IgD-negative memory B cell (primary cell): ENCODE data around the gene WDHD1. TPM values are rescaled to one million over a fixed set of nuclear protein-coding genes. Genes with fewer than 3 reads are reported as not detected.
"Not testable (repeated sequence)": the region's sequence is repeated elsewhere in the genome, so short reads cannot be mapped to it uniquely, and the experiment has no call there.

Experiments used
- H3K27ac Mint-ChIP-seq, 3 donors: one replicate each; pipeline ENCODE4 v1.8.0; 2020 to 2022; ENCODE audit warnings: mild to moderate bottlenecking in 3 of 3, mixed read lengths in 3 of 3, moderate library complexity in 1 of 3
- H3K27me3 Mint-ChIP-seq: one replicate; pipeline ENCODE4 v1.8.0; 2021; ENCODE audit warnings: mixed read lengths
- H3K36me3 Mint-ChIP-seq: one replicate; pipeline ENCODE4 v1.8.0; 2020; ENCODE audit warnings: mild to moderate bottlenecking, mixed read lengths
- H3K4me1 Mint-ChIP-seq, 3 donors: one replicate each; pipeline ENCODE4 v1.8.0; 2020 to 2022; ENCODE audit warnings: mixed read lengths in 3 of 3, mild to moderate bottlenecking in 1 of 3
- H3K4me3 Mint-ChIP-seq, 4 donors: one replicate each; pipeline ENCODE4 v1.8.0; 2020 to 2022; ENCODE audit warnings: mild to moderate bottlenecking in 4 of 4, mixed read lengths in 4 of 4, moderate library complexity in 3 of 4
- H3K9me3 Mint-ChIP-seq, 3 donors: one replicate each; pipeline ENCODE4 v1.8.0; 2020 to 2021; ENCODE audit warnings: mixed read lengths in 3 of 3, mild to moderate bottlenecking in 1 of 3
- polyA plus RNA-seq: library from polyadenylated mRNA; unstranded; fragments of 300-500 nt; fragmentation: Illumina TruSeq; gene quantifications from one replicate; pipeline ENCODE4 v1.2.3, GENCODE V29; 2021

WDHD1 gene
- polyA plus RNA-seq, 1 donor from 2014 or later, result 3.9 TPM

DNA sequence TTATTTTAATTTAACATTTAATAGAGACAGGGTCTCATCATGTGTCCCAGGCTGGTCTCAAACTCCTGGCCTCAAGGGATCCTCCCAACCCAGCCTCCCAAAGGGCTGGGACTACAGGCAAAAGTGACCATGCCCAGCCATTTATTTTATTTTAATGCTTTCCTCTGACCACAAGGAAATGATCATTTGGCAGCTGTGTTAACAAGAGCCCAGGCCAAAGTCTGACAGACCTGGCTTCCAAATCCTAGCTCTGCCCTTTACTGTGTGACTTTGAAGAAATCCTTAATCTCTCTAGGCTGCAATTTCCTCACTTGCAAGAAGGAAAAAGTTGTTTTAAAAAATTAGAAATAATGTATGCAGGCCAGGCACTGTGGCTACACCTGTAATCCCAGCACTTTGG is 107.6 kb downstream of the WDHD1 start:
- Mint-ChIP-seq H3K9me3 (no peaks in the 10 kb centered on the region), H3K4me1 (no peaks in the 10 kb centered on the region), H3K27ac (no peak overlapping the region), H3K27me3 (peaks cover 2% of the 10 kb centered on the region), H3K36me3 (peaks cover 1% of the 10 kb centered on the region), H3K4me3 (no peak overlapping the region)

DNA sequence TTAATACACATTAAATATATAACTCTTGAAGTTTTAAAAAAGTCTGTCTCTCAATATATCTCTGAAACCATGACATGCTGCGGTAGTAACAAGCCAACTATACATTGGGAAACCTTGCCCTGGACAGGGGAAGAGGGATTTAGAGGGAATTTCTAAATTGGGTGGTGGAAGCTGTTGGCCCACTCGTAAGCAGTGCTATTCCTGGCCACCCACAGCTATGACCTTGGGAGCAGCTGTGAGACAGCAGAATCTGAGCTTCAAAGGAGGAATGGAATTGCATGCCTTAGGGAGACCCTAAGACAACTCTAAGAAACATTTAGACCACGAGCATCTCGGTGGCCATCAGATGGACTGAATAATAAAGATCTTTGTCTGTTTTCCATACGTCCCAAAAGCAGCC is 108.5 kb downstream of the WDHD1 start:
- H3K27me3 Mint-ChIP-seq, result peaks cover 2% of the 10 kb centered on the region
- H3K4me3 Mint-ChIP-seq, result no peak overlapping the region
- H3K4me1 Mint-ChIP-seq, result no peaks in the 10 kb centered on the region
- H3K27ac Mint-ChIP-seq, result no peak overlapping the region
- no peaks in the 10 kb centered on the region for H3K9me3 Mint-ChIP-seq
- H3K36me3 Mint-ChIP-seq, result peaks cover 1% of the 10 kb centered on the region

DNA sequence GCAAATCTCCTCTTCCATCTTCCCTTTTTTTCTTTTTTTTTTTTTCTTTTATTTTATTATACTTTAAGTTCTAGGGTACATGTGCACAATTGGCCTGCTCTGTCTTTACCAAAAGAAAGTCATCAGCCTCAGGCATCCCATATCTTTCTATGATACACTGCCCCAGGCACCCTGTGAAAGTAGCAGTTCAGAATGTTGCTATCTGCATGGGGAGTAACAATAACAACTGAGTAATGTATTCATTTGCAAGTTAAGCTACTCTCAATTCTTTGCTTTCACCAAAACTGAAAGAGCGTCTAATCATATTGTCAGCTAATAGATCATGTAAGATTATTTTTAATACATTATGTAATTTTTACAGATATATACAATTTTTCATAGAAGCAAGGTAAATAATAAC is 110.8 kb downstream of the WDHD1 start:
- peaks cover 1% of the 10 kb centered on the region for H3K36me3 Mint-ChIP-seq
- no peaks in the 10 kb centered on the region for H3K4me1 Mint-ChIP-seq
- H3K27ac Mint-ChIP-seq, result no peak overlapping the region
- no peak overlapping the region for H3K4me3 Mint-ChIP-seq
- H3K9me3 Mint-ChIP-seq, result no peaks in the 10 kb centered on the region
- peaks cover 2% of the 10 kb centered on the region for H3K27me3 Mint-ChIP-seq

DNA sequence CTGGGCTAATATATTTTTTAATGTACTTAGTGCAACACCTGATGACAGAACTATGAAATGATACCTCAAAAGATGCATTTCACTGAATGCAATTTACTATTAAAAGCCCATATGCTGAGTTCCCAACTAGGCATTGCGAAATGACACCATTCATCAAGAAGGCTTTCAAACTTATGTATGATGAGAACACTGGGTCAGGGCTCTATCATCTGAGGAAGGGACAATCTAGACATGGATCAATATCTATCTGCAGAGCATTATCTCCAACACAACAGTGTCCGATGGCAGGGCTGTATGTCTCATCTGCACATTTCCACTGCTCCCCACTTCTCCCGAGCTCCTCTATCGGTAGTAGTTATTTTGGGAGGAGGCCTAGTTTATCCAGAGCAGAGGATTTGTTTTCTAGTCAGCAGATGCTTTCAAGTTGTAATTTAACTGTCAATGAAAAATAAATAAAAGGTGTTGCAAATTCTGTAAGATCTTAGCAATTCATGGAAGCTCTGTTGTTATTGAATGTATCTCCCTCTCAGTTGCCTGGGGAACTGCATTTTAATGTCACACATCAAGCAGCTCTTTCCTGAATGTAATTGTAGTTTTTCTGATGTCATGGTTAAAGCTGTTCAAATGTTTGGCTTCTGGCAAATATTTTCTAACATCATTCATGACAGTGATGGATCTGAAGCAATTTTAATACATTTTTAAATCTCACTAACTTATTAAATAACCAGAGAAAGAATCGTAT is 116.9 kb downstream of the WDHD1 start:
- Mint-ChIP-seq H3K27ac (no peak overlapping the region), H3K4me3 (no peak overlapping the region), H3K4me1 (peaks cover 0 to 5% (median 1%) of the 10 kb centered on the region in 3 donors), H3K9me3 (no peaks in the 10 kb centered on the region), H3K36me3 (peaks cover 1% of the 10 kb centered on the region), H3K27me3 (no peaks in the 10 kb centered on the region)

DNA sequence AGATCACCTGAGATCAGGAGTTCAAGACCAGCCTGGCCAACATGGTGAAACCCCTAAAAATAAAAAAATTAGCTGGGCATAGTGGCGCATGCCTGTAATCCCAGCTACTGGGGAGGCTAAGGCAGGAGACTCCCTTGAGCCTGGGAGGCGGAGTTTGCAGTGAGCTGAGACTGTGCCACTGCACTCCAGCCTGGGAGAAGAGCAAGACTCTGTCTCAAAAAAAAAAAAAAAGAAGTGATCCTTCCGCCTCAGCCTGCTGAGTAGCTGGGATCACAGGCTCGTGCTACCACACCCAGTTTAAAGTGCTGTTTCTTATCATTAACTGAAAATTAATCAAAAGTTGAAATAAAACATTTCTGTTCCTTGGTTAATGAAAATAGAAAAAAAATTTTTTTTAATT is 117.9 kb downstream of the WDHD1 start:
- H3K36me3 Mint-ChIP-seq, H3K27me3 Mint-ChIP-seq, H3K4me3 Mint-ChIP-seq, H3K9me3 Mint-ChIP-seq, H3K27ac Mint-ChIP-seq, H3K4me1 Mint-ChIP-seq: not testable (repeated sequence)

DNA sequence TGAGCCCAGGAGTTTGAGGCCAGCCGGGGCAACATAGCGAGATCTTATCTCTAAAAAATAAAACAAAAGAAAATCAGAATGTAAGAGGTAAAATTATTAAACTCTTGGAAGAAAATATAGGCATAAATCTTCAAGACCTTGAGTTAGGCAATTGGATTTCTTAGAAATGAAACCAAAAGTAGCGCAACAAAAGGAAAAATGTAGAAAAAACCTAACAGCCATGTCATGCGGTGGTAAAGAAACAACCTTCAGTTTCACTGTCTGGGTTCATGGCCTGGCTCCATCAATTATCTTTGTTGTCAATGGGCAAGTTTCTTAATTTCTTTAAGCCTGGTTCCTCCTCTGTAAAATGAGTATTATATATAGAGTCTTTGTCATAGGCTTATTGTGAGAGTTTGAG is 118.7 kb downstream of the WDHD1 start:
- Mint-ChIP-seq H3K27me3 (no peaks in the 10 kb centered on the region), H3K36me3 (no peaks in the 10 kb centered on the region), H3K4me3 (peak overlapping the region in 1 of 4 donors; percentile 11), H3K9me3 (no peaks in the 10 kb centered on the region), H3K4me1 (peaks cover 2 to 6% (median 3%) of the 10 kb centered on the region in 3 donors), H3K27ac (no peak overlapping the region)

DNA sequence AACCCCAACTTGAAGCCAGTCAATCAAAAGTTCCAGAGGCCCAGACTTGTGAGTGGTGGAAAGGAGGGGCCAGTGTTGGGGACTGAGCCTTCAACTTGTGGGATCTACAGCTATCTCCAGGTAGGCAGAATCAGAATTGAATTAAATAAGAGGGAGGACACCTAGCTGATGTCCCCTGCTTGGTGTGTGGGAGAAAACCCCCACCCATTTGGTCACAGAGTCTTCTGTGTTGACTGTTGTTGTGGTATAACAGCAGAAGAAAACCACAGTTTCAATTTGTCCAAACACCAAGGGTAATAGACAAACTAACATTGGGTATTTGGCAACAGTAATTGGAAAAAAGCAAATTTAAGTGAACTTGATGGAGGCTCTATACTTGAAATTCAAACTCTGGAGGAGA is 120.8 kb downstream of the WDHD1 start:
- no peaks in the 10 kb centered on the region for H3K36me3 Mint-ChIP-seq
- no peak overlapping the region for H3K27ac Mint-ChIP-seq
- peak overlapping the region in 1 of 4 donors; percentile 68 for H3K4me3 Mint-ChIP-seq
- H3K4me1 Mint-ChIP-seq, result peaks cover 5 to 9% (median 7%) of the 10 kb centered on the region in 3 donors
- H3K27me3 Mint-ChIP-seq, result no peaks in the 10 kb centered on the region
- no peaks in the 10 kb centered on the region for H3K9me3 Mint-ChIP-seq

DNA sequence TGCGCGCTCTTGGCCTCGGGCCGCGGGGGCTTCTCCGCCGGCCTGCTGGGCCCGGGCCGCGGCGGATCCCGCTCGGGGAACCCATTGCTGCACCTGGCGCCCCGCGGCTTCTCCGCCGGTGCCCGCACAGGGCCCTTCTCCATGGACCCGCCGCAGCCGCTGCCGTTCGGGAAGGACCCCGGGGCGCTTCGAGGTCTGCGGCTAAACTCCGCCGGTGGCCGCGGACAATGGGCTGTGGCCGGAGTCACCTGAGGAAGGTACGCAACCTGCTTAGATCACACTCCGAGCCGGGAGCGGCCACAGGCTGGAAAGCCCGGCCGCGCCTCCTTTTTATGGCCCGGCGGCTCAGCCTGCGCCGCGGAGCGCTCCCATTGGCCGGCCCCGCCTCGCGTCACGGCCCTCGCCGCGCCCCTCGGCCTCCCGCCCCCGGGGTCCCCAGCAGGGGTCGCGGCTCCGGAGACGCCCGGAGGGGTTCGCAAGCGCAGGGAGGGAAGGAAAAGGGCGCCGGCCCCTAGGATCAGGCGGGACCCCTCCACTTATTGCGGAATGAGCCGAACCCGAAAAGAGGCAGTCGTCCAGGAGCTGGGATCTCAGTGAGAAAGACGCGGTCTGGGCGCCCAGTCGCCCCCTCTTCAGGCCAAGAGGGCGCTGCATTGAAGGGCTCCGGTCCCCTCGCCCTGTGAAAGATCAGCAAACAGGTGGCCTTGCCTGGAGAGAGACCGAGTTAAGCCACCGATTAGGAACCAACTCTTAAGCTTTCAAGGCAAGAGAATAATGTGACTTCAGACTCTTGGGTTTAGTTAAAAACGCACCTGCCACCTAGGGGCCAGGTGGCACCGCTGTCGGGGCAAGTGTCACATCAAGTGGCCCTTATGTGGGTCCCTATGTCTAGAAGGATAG is 124.1 kb downstream of the WDHD1 start, which contains the start of gene GCH1:
TSS of gene GCH1 (minus strand) at position 306 of the 900 bp plus-strand sequence. CDS start at position 143, 163 bp downstream.
- H3K9me3 Mint-ChIP-seq, result no peaks in the 10 kb centered on the region
- no peaks in the 10 kb centered on the region for H3K36me3 Mint-ChIP-seq
- peak within 1 kb of the TSS; percentile 86 to 97 (median 96) for H3K4me3 Mint-ChIP-seq
- peak within 1 kb of the TSS; percentile 87 to 96 (median 91) for H3K27ac Mint-ChIP-seq
- peaks cover 11 to 15% (median 13%) of the 10 kb centered on the region in 3 donors for H3K4me1 Mint-ChIP-seq
- H3K27me3 Mint-ChIP-seq, result no peaks in the 10 kb centered on the region

DNA sequence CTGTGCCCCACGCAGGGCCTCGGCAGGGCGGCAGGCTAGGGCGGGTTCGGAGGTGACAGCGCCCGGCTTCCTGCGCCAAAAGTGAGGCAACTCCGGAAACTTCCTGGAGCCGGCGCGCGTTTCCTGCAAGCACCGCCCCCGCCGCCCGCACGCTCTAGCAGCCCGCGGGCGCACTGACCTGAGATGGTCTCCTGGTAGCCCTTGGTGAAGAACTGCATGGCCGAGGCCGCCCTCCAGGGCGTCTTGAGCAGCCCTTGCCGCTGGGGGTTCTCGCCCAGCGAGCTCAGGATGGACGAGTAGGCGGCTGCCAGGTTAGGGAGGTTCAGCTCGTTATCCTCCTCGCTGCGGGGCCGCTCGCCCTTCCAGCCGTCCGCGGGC is 124.8 kb downstream of the WDHD1 start:
- Mint-ChIP-seq H3K27me3 (no peaks in the 10 kb centered on the region), H3K27ac (peak overlapping the region in 1 of 3 donors; percentile 91), H3K9me3 (no peaks in the 10 kb centered on the region), H3K4me3 (peak overlapping the region; percentile 86 to 97 (median 93)), H3K36me3 (no peaks in the 10 kb centered on the region), H3K4me1 (peaks cover 10 to 19% (median 11%) of the 10 kb centered on the region in 3 donors)

DNA sequence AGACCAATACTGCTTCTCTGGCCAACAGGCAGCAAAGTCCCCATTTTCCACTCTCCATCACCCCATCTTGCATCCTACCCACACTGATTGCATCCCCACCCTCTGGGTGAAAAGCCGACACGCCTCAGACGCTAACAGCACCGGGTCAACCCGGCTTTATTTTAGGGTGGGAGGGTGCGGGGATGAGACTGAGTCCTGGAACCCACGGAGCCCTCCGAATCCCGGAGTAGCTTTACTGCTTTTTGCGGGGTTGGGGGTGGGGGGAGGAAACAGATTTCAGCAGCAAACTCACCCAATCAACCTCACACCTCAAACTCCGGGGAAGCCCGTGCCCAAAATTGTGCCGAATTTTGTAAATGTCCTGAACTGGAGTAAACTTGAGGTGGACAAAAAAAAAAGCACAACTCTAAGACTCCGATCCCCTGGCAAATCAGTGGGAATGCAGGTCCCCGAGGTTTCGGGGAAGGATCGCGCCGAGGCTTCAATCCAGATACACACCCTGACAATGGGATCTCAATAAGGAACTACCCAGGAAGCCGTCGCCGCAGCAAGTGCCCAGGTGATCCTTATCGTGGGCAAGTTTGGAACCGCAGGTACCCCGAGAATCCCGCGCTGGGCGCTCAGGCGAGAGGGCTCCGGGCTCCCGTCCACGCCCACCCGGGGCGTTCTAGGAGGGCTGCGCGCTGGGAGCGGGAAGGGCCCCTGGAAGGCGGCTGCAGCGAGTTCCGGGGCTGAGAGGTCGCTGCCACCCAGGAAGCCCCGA is 125.3 kb downstream of the WDHD1 start:
- Mint-ChIP-seq H3K27ac (peak overlapping the region in 2 of 3 donors; percentile 68 to 91), H3K36me3 (no peaks in the 10 kb centered on the region), H3K4me3 (peak overlapping the region; percentile 86 to 97 (median 93)), H3K4me1 (peaks cover 10 to 19% (median 11%) of the 10 kb centered on the region in 3 donors), H3K27me3 (no peaks in the 10 kb centered on the region), H3K9me3 (no peaks in the 10 kb centered on the region)

DNA sequence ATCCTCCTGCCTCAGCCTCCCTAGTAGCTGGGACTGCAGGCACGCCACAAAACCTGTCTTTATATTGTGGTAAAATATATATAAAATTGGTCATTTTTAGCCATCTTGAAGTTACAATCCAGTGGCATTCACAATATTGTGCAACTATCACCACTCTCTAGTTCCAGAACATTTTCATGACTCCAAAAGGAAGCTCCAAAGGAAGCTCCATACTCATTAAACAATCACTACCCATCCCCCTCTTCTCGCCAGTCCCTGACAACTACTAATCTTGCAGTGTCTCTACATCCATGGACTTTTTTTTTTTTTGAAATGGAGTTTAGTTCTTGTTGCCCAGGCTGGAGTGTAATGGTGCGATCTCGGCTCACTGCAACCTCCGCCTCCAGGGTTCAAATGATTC is 127.3 kb downstream of the WDHD1 start:
- peak overlapping the region in 1 of 4 donors; percentile 12 for H3K4me3 Mint-ChIP-seq
- H3K9me3 Mint-ChIP-seq, result no peaks in the 10 kb centered on the region
- H3K4me1 Mint-ChIP-seq, result peaks cover 14 to 21% (median 18%) of the 10 kb centered on the region in 3 donors
- H3K36me3 Mint-ChIP-seq, result no peaks in the 10 kb centered on the region
- H3K27me3 Mint-ChIP-seq, result no peaks in the 10 kb centered on the region
- peak overlapping the region in 1 of 3 donors; percentile 39 for H3K27ac Mint-ChIP-seq

DNA sequence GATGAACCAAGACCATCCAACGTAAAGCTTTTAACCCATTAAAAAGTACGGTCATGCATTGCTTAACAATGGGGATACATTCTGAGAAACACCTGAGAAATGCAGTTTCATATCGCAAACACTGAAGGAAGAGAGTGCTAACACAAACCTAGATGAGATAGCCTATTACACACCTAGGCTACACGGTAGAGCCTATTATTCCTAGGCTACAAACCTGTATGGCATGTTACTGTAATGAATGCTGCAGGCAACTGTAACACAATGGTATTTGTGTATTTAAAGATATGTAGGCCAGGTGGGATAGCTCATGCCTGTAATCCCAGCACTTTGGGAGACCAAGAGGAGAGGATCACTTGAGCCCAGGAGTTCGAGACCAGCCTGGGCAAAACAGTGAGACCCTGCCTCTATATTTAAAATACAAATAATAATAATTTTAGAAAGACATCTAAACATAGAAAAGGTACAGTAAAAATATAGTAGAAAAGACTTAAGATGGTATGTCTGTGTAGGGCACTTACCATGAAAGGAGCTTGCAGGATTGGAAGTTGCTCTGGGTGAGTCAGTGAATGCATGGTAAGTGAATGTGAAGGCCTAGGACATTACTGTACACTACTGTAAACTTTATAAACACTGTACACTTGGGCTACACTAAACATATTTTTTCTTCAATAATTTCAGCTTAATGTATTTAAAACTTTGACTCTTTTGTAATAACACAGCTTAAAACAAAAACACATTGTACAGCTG is 128.9 kb downstream of the WDHD1 start:
- H3K27ac Mint-ChIP-seq, H3K36me3 Mint-ChIP-seq, H3K9me3 Mint-ChIP-seq, H3K27me3 Mint-ChIP-seq: not testable (repeated sequence)
- H3K4me1 Mint-ChIP-seq, result peaks cover 12 to 24% (median 21%) of the 10 kb centered on the region in 3 donors
- peak overlapping the region in 1 of 4 donors; percentile 59 for H3K4me3 Mint-ChIP-seq

DNA sequence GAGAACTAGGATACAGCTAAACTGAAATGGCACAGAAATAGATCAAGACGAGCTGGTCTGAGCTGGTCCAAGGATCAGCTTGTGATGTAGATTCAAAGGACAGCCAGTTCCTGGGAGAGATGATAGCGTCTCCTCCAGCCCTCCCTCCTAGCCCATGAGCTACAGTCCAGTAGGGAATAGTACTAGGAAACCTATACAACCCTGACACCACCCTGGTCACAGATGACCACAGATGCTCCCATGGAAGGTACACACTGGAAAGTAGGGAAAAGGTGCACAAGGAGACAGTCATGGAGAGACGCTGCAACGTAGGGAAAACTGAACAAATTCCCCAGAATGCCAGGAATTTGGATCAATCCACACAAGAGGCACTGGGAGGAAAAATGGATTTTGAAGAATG is 131.2 kb downstream of the WDHD1 start:
- Mint-ChIP-seq H3K9me3 (no peaks in the 10 kb centered on the region), H3K27ac (no peak overlapping the region), H3K36me3 (no peaks in the 10 kb centered on the region), H3K27me3 (no peaks in the 10 kb centered on the region), H3K4me3 (no peak overlapping the region), H3K4me1 (peaks cover 13 to 23% (median 21%) of the 10 kb centered on the region in 3 donors)

DNA sequence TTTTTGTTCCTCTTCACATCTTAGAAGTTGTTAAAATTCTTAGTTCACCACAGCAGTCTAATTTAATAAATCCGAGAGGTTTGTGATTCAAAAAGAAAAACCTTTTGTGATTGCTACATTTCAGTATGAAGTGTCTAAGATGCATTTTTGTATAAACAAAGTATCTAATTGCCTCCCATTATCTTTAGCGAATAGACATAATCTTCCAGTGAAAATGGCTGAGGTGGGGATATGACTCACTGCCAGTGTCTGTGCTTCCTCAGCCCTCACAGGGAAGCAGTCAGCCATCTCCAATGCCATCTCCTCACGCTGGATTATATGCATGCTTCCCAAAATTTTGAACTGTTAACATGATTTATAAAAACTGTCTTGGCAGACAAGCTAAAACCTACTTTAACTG is 131.9 kb downstream of the WDHD1 start:
- H3K36me3 Mint-ChIP-seq, result no peaks in the 10 kb centered on the region
- peaks cover 11 to 21% (median 19%) of the 10 kb centered on the region in 3 donors for H3K4me1 Mint-ChIP-seq
- peak overlapping the region in 1 of 3 donors; percentile 56 for H3K27ac Mint-ChIP-seq
- H3K4me3 Mint-ChIP-seq, result no peak overlapping the region
- no peaks in the 10 kb centered on the region for H3K9me3 Mint-ChIP-seq
- H3K27me3 Mint-ChIP-seq, result no peaks in the 10 kb centered on the region
